ENCODE measurements around the gene SDK2.
A peak's percentile ranks its signal among the peaks of the same experiment; 100 is the strongest.

The SDK2 gene

GRCh38 chr17:73630965-73631595 is 13.2 kb downstream of the SDK2 start:
- no peak for DNase-seq

- DNase-seq = peak; percentile 22
These were observed 13.7 kb downstream of the SDK2 start for GRCh38 chr17:73630531-73630930.

- DNase-seq = no peak
These were observed 15.3 kb downstream of the SDK2 start for GRCh38 chr17:73628642-73629552.

- peak; percentile 12 for DNase-seq
These were observed 18.1 kb downstream of the SDK2 start for GRCh38 chr17:73625991-73626673.

- DNase-seq = no peak
These were observed 19.2 kb downstream of the SDK2 start for GRCh38 chr17:73625006-73625405.

GRCh38 chr17:73624496-73624988 is 19.7 kb downstream of the SDK2 start:
- DNase-seq = no peak

- DNase-seq = no peak
These were observed 20.4 kb downstream of the SDK2 start for GRCh38 chr17:73623818-73624217.

- no peak for DNase-seq
These were observed 21.0 kb downstream of the SDK2 start for GRCh38 chr17:73623247-73623646.

- no peak for DNase-seq
These were observed 21.9 kb downstream of the SDK2 start for GRCh38 chr17:73622381-73622780.

GRCh38 chr17:73621685-73622084 is 22.6 kb downstream of the SDK2 start:
- no peak for DNase-seq

GRCh38 chr17:73620414-73620813 is 23.8 kb downstream of the SDK2 start:
- DNase-seq = no peak

- no peak for DNase-seq
These were observed 26.7 kb downstream of the SDK2 start for GRCh38 chr17:73617501-73617900.

- no peak for DNase-seq
These were observed 27.3 kb downstream of the SDK2 start for GRCh38 chr17:73616873-73617404.

GRCh38 chr17:73616120-73616872 is 27.9 kb downstream of the SDK2 start:
- DNase-seq = no peak

GRCh38 chr17:73614256-73614655 is 30.0 kb downstream of the SDK2 start:
- no peak for DNase-seq

GRCh38 chr17:73613271-73614233 is 30.7 kb downstream of the SDK2 start:
- no peak for DNase-seq

GRCh38 chr17:73612031-73612472 is 32.2 kb downstream of the SDK2 start:
- DNase-seq = no peak

GRCh38 chr17:73611630-73612029 is 32.6 kb downstream of the SDK2 start:
- no peak for DNase-seq

GRCh38 chr17:73610331-73610911 is 33.8 kb downstream of the SDK2 start:
- no peak for DNase-seq

GRCh38 chr17:73609758-73610157 is 34.5 kb downstream of the SDK2 start:
- DNase-seq = no peak

- DNase-seq = no peak
These were observed 35.2 kb downstream of the SDK2 start for GRCh38 chr17:73609060-73609459.

All from midbrain (tissue), 1 donor.